Activated T-cell treated with anti-CD3 and anti-CD28 coated beads, Interleukin-2, amount 50 U/mL, for 72 hours (primary cell): Measurements from ENCODE around the gene KCNIP4. TPM values are rescaled to one million over a fixed set of nuclear protein-coding genes. Genes with fewer than 3 reads are reported as not detected.

Experiments
- ATAC-seq, 2 donors: fragments of 150-1000 bp; cut with Tn5 transposase; replicated peaks in 1 of 2; 2 replicates each; pipeline ENCODE4 v1.10.0; 2021; ENCODE audit warnings: moderate library complexity in 2 of 2, mild to moderate bottlenecking in 1 of 2
- DNase-seq, 2 donors: peaks; one replicate each; pipeline ENCODE4 v3.0.0; 2021 to 2022; ENCODE audit warnings: mixed read lengths in 1 of 2
- H3K27ac Mint-ChIP-seq: one replicate; pipeline ENCODE4 v1.8.0; 2022; ENCODE audit warnings: mild to moderate bottlenecking, moderate library complexity, mixed read lengths
- H3K27me3 Mint-ChIP-seq: one replicate; pipeline ENCODE4 v1.8.0; 2022; ENCODE audit warnings: low read depth, mixed read lengths
- H3K36me3 Mint-ChIP-seq, 2 donors: one replicate each; pipeline ENCODE4 v1.8.0; 2022; ENCODE audit warnings: mixed read lengths in 2 of 2, mild to moderate bottlenecking in 1 of 2; ENCODE audit not compliant: insufficient read depth in 2 of 2
- H3K4me1 Mint-ChIP-seq: one replicate; pipeline ENCODE4 v1.8.0; 2022; ENCODE audit warnings: low read depth, mixed read lengths
- H3K4me3 Mint-ChIP-seq, 2 donors: one replicate each; pipeline ENCODE4 v1.8.0; 2022; ENCODE audit warnings: mild to moderate bottlenecking in 2 of 2, mixed read lengths in 2 of 2, moderate library complexity in 2 of 2
- H3K9me3 Mint-ChIP-seq, 2 donors: one replicate each; pipeline ENCODE4 v1.8.0; 2022; ENCODE audit warnings: mixed read lengths in 2 of 2
- total RNA-seq, 2 donors: library from RNA; stranded (reverse); gene quantifications; one replicate each; pipeline ENCODE4 v1.2.3, GENCODE V29; 2022

The KCNIP4 gene
- total RNA-seq, 2 donors from 2014 or later = not detected

GRCh38 chr4:21811565-21811964, 137.0 kb downstream of the KCNIP4 start:
- Mint-ChIP-seq H3K9me3 (peaks cover 0 to 4% of the 10 kb centered on the region in 2 donors), H3K27ac (no peak overlapping the region), H3K4me3 (no peak overlapping the region), H3K27me3 (no peaks in the 10 kb centered on the region), H3K36me3 (no peaks in the 10 kb centered on the region), H3K4me1 (no peaks in the 10 kb centered on the region)
- ATAC-seq (no peak), DNase-seq (no peak)

DNA sequence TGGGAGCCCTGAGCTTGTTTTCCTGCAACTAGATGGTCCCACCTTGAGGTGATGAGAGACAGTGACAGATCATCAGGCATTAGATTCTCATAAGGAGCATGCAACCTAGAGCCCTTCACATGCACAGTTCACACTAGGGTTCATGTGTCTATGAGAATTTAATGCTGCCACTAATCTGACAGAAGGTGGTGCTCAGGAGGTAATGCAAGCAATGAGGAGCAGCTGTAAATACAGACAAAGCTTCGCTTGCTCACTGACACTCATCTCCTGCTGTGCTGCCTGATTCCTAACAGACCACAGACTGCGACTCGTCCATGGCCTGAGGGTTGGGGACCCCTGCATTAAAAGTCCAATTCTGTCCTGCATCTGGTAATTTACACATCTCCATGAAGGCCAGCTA, 141.6 kb downstream of the KCNIP4 start:
- H3K4me1 Mint-ChIP-seq = no peaks in the 10 kb centered on the region
- no peak overlapping the region for H3K4me3 Mint-ChIP-seq
- no peaks in the 10 kb centered on the region for H3K27me3 Mint-ChIP-seq
- H3K36me3 Mint-ChIP-seq = no peaks in the 10 kb centered on the region
- H3K27ac Mint-ChIP-seq = no peak overlapping the region
- ATAC-seq (no peak), DNase-seq (no peak)
- no peaks in the 10 kb centered on the region for H3K9me3 Mint-ChIP-seq

DNA sequence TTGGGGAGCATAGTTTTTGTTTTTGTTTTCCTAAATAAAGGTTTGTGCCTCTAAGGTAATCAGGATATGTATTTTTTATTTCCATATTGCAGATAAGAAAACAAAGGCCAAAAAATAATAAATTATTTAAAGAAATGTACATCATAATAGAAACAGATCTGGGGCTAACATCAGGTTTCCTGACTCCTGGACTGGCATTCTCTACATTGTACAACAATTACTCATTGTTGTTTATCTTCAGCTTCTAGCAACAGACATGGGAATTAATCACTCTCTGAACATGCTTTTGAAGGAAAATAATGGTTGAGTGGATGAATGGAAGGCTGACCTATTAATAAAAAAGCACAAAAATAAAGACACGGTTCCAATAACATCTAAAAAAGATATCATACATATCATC, 146.2 kb downstream of the KCNIP4 start:
- no peaks in the 10 kb centered on the region for H3K4me1 Mint-ChIP-seq
- no peaks in the 10 kb centered on the region for H3K27me3 Mint-ChIP-seq

DNA sequence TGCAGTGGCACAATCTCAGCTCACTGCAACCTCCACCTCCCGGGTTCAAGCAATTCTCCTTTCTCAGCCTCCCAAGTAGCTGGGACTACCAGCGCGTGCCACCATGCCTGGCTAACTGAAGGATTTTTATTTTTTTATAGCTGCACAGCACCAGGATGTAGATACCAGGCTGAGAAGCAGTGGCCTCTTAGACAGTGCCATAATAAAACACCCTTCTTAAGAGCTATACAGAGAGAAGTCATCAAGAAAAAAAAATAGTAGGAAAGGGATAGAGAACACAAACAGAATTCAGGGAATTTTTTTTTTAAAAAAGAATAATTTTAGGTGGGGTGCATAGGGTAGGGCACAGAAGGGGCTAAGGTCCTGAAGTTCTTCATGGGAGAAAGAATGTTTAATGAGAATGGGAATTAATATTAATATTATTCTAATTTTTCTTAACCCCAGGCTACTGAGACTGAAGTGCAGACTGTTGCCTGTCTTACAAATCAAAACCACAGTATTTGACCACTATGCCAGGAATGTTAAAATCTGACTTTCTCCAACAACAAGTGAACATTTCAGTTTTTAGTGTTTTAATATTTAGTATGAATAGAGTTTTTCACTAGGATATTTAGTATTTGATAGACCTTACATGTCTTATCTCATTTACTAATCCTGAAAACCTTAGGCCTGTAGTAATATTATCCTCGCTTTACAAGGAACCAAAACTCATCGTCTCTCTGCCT, 146.7 kb downstream of the KCNIP4 start:
- Mint-ChIP-seq H3K27me3 (no peaks in the 10 kb centered on the region), H3K9me3 (no peaks in the 10 kb centered on the region), H3K4me1 (no peaks in the 10 kb centered on the region), H3K27ac (no peak overlapping the region), H3K36me3 (no peaks in the 10 kb centered on the region), H3K4me3 (no peak overlapping the region)
- DNase-seq (no peak), ATAC-seq (no peak)

More for the DNA sequence above, 146.2 kb downstream of the KCNIP4 start:
- Mint-ChIP-seq H3K4me3 (no peak overlapping the region), H3K27ac (no peak overlapping the region), H3K9me3 (no peaks in the 10 kb centered on the region), H3K36me3 (no peaks in the 10 kb centered on the region)
- DNase-seq = no peak
- no peak for ATAC-seq

GRCh38 chr4:21795091-21795490, 153.5 kb downstream of the KCNIP4 start:
- no peaks in the 10 kb centered on the region for H3K9me3 Mint-ChIP-seq
- DNase-seq = no peak
- H3K27me3 Mint-ChIP-seq = no peaks in the 10 kb centered on the region
- no peak overlapping the region for H3K27ac Mint-ChIP-seq
- no peak overlapping the region for H3K4me3 Mint-ChIP-seq
- H3K36me3 Mint-ChIP-seq = no peaks in the 10 kb centered on the region
- H3K4me1 Mint-ChIP-seq = no peaks in the 10 kb centered on the region
- ATAC-seq = no peak

DNA sequence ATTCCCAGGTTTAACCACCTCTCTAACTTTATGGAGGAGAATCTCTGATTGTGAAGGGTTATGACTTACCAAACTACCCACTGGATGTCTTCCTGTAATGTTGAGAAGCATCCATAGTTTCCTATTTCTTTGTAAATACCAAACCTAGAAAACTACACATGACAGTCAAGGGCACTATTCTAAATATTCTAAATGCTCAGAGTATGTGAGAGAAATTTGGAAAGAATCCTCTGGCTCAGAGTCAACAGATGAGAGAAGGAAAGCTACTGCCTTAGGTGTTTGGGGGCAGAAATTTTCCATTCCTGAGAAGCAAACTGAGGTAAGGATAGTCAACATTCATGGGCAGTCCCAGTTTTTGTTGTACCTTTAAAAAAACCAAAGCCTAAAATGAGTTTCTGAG, 155.8 kb downstream of the KCNIP4 start:
- H3K4me3 Mint-ChIP-seq = no peak overlapping the region
- ATAC-seq = no peak
- no peaks in the 10 kb centered on the region for H3K9me3 Mint-ChIP-seq
- no peak overlapping the region for H3K27ac Mint-ChIP-seq
- DNase-seq = no peak
- no peaks in the 10 kb centered on the region for H3K27me3 Mint-ChIP-seq
- H3K4me1 Mint-ChIP-seq = no peaks in the 10 kb centered on the region
- H3K36me3 Mint-ChIP-seq = no peaks in the 10 kb centered on the region

DNA sequence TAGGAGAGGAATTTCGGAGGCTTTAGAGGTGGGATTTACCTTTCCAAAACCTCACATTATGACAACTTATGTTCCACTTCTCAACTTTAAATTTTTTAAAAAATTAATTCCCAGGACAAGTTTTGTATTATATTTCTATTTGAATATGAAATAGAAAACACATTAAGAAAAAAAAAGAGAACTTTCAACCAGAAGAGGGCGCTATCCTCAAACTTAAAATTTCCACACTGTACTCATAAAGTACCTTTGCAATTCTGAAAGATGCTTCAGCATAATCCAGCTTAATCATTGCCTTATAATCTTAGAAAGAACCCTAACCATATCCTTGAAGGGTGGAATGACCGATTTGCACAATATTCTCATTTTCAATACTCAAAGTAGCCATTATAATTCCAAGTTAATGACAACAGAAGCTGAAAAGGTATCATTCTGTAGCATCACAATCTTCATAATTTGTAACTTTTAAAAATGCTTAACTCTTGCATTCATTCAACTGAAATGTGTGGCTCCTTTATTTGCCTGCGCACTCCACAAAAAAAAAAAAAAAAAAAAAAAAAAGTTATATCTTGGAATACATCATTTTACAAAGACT, 158.0 kb downstream of the KCNIP4 start:
- Mint-ChIP-seq H3K36me3 (no peaks in the 10 kb centered on the region), H3K27me3 (no peaks in the 10 kb centered on the region), H3K27ac (no peak overlapping the region), H3K4me3 (no peak overlapping the region), H3K9me3 (no peaks in the 10 kb centered on the region), H3K4me1 (no peaks in the 10 kb centered on the region)
- no peak for ATAC-seq
- no peak for DNase-seq

GRCh38 chr4:21780148-21780547, 168.4 kb downstream of the KCNIP4 start:
- Mint-ChIP-seq H3K27ac (no peak overlapping the region), H3K9me3 (peaks cover 3% of the 10 kb centered on the region in 2 donors), H3K4me1 (no peaks in the 10 kb centered on the region), H3K27me3 (peaks cover 12% of the 10 kb centered on the region), H3K36me3 (peaks cover 1 to 3% of the 10 kb centered on the region in 2 donors), H3K4me3 (no peak overlapping the region)
- DNase-seq (no peak), ATAC-seq (no peak)

DNA sequence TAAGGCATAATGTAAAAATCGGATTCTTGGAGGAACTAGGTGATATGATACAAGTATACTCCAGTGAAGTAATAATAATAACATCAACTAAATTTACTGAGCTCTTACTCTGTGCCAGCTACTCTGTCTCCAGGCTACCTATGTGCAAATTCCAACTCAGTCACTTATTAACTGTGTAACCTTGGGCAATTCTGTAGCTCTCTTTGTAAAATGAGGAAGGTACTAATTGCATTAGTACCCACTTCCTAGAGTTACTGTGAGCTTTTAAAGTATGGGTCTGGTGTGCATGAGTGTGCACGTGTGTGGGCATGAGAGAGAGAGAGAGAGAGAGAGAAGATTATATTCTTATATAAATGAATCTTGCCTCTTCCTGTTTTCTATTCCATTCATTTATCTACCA, 169.9 kb downstream of the KCNIP4 start:
- peaks cover 1 to 3% of the 10 kb centered on the region in 2 donors for H3K36me3 Mint-ChIP-seq
- no peak for DNase-seq
- no peak for ATAC-seq
- H3K4me3 Mint-ChIP-seq = no peak overlapping the region
- H3K27me3 Mint-ChIP-seq = peaks cover 12% of the 10 kb centered on the region
- no peaks in the 10 kb centered on the region for H3K4me1 Mint-ChIP-seq
- H3K27ac Mint-ChIP-seq = no peak overlapping the region
- H3K9me3 Mint-ChIP-seq = peaks cover 3% of the 10 kb centered on the region in 2 donors

DNA sequence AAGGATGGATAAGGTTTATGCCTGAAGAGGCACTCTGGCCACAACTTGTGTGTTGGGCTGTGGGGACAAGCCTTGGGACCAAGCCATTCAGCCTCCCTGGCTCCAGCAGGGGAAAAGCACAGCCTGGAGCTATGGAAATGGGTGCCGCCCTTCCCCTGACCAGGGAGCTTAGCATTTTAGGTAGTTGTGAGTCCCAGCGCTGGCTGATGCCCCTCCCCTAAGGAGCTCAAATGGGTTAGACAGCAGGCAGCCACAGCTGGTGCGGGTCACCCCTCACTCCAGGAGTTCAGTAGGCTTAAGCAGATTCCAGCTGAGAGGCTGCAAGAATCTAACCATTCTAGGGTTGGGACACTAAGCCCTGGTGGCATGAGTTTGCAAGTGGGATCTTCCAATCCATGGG, 172.9 kb downstream of the KCNIP4 start:
- Mint-ChIP-seq H3K27me3 (peaks cover 5% of the 10 kb centered on the region), H3K36me3 (peaks cover 1 to 3% of the 10 kb centered on the region in 2 donors), H3K27ac (no peak overlapping the region), H3K4me1 (no peaks in the 10 kb centered on the region), H3K4me3 (no peak overlapping the region), H3K9me3 (peaks cover 3% of the 10 kb centered on the region in 2 donors)
- DNase-seq = no peak
- no peak for ATAC-seq

DNA sequence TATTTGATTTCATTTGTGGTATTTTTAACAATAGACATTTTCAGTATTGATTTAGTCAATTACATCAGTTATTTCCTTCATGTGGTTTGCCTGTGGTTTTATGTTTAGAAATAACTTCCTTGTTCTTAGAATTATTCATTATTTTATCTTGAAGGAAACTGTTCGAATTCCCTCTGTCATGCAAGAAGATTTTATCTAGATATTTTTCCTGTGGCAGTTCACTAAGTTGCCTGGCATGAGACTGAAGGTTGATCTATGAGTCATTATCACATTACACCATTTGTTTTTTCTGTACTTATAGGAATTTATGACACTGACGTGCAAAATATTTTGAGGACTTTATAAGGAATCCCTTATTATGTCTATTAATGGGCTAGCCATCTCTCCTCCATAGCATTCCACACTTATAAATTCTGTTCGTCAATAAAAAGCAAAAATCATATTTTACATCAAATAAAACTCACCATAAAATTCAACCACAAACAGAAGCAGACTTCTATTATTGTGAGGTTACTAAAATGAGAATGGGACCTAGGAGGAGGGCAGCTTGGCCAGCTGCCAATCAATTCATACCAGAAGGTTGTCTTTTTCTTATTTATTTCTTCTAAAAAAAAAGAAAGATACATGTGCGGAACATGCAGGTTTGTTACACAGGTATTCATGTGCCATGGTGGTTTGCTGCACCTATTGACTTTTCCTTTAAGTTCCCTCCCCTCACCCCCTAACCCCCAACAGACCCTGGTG, 179.0 kb downstream of the KCNIP4 start:
- H3K27me3 Mint-ChIP-seq = peaks cover 22% of the 10 kb centered on the region
- H3K36me3 Mint-ChIP-seq = no peaks in the 10 kb centered on the region
- H3K27ac Mint-ChIP-seq = no peak overlapping the region
- H3K4me1 Mint-ChIP-seq = no peaks in the 10 kb centered on the region
- no peak overlapping the region for H3K4me3 Mint-ChIP-seq
- DNase-seq (no peak), ATAC-seq (no peak)
- no peaks in the 10 kb centered on the region for H3K9me3 Mint-ChIP-seq

DNA sequence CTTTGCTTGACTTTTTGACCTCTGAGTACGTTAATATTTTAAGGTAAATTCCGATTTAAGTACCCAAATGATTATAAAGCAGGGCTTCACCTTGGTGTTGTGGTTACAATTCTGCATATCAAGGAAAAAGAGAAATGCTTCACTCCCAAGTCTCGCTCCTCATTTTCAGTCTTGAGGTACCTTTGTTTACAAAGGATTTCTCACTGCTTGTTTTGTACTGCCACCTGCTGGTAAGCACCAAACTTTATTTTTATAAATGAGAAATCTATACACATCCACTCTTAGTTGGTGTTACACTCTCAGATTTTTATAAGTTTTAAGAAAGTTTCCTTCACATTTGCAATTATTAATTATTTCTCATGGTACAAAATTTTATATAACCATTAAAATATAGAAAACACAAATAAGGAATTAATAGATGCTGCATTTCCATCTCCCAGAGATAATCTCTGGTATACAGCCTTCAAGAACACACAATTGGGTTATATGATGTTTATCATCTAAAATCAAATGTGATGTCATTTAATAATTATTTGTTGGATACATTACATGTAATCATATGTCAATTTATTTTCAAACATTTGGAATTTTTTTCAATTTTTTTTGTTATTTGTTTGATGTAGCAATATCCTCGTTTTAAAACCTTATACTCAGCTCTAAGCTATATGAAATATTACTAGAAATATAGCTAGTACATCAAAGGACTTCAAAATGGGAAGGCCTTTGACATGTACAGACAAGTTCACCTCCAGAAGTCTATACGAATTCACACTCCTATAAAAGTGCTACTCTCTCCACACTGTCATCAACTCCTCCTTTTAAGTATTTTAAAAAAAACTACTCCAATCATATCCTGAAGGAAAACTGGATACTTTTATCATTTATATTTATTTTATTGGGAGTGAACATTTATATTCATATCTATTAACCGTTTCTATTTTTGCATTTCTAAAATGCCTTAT, 179.9 kb downstream of the KCNIP4 start:
- H3K4me3 Mint-ChIP-seq = no peak overlapping the region
- H3K27me3 Mint-ChIP-seq = peaks cover 22% of the 10 kb centered on the region
- no peaks in the 10 kb centered on the region for H3K36me3 Mint-ChIP-seq
- peak; percentile 1 to 2 for DNase-seq
- H3K4me1 Mint-ChIP-seq = no peaks in the 10 kb centered on the region
- no peaks in the 10 kb centered on the region for H3K9me3 Mint-ChIP-seq
- H3K27ac Mint-ChIP-seq = no peak overlapping the region
- no peak for ATAC-seq
